ENCODE data around the gene CCDC188. TPM values are rescaled to one million over a fixed set of nuclear protein-coding genes. Genes with fewer than 3 reads are reported as not detected.
"Not testable (repeated sequence)": the region's sequence is repeated elsewhere in the genome, so short reads cannot be mapped to it uniquely, and the experiment has no call there.

The CCDC188 gene
- total RNA-seq, 1 donor from 2014 or later: 0.44 TPM

DNA sequence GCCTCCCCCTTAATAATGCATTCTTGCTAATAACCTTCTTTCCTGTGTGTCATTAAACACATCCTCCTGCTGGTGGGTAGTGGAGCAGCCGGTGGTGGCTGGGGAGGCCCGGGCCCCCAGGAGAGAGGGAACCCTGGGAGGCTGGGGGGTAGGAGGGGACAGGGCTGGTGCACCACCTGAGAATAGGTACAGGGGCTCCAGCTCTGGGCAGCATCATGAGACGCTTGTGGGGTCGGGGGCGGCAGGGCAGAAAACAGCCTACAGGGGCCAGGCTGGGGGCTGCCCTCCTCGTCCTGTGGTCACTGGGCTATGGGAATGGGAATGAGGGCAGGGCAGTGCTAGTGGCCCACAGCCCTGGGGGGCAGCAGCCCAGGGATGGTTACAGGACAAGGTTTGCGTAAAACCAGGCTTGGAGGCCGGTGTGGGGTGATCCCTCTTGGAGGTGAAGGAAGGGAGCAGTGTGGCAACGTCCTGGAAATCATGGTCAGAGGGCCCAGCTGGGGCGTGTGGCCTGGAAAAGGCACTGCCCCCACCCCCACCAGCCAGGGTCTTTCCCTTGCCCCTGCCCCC is 18.5 kb upstream of the CCDC188 start:
- no peak for ATAC-seq

GRCh38 chr22:20167643-20168322 is 16.9 kb upstream of the CCDC188 start:
- no peak for ATAC-seq

DNA sequence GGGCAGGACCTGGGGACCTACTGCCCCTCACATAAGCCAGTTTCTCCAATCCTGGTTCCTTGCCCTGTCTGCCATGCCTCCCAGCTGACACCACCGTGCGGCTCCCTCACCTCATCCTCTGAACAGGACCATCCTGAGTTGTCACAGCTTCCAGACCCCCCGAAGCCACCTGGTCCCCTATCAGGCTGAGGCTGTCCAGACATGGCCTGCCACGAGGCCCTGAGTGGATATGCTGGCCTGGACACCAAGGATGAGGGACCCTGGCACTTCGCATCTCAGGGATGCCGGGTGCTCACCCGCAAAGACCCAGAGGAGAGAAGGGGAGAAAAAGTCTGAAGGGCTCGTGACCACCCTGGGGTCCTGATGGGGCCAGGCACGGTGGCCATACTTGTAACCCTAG is 15.8 kb upstream of the CCDC188 start:
- no peak for ATAC-seq

DNA sequence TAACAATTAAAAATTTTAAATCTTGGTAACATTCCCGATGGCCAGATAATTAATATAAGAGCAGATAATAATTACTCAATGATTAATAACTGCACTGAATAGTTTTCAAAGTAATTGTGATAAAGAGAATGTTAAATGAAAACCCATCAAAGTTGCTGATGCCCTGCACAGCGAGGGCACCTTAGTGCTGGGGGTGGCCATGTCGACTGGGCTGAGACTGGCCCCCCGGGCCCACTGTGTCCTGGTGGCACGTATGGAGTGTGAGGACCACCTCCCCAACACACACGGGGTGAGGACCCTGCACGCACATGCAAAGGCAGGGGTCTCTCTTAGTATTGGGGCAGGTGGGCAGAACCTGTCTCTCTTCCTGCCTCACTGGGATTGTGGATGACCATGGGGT is 15.1 kb upstream of the CCDC188 start:
- no peak for ATAC-seq

DNA sequence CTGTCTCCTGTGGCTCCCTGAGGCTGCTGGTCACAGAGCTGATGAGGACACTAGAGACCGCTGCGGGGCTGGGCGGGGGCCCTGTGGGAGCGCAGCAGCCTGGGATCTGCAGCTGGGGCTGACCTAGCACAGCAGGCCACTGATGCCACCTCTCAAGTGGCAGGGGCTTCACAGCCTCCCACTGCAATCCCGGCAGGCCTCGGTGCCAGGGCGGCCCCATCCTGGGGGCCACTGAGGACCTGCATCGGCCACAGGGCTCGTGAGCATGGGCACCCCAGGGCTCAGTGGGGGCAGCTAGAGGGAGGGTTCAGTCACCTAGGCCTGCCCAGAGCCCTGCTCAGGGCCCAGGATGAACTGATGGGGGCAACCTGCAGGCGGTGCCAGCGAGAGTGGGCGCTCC is 14.6 kb upstream of the CCDC188 start:
- ATAC-seq: peak; percentile 15

DNA sequence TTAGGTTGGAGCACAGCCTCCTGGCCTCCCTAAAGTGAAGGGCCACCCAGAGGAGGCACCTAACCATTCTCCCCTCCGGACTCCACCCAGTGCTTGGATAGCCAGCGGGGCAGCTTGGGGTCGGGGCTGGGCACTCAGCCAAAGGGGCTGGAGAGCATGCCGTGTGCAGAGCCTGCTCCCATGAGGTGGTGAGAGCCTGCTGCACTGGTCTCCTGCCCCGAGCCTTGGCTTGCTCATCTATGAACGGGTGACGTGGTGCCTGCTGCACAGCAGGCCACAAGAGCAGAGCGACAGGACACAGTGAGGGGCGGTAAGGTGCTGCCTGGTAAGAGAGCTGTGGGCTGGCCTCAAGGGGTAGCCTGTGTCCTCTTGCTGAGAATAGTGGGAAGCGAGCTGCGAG is 14.0 kb upstream of the CCDC188 start:
- ATAC-seq: peak; percentile 6

DNA sequence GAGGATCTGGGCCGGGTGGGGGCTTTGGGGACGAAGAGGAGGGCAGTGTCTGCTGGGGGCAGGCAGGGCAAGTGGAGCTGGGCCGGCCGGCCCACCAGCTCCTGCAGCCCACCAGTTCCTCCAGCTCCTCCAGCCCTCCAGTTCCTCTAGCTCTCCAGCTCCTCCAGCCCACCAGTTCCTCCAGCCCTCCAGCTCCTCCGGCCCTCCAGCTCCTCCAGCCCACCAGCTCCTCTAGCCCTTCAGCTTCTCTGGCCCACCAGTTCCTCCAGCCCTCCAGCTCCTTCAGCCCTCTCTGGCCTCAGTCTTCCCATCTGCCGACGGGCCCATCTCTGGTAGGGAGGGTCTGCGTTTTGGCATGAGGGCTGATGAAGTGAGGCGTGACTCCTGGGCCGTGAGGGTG is 9.2 kb upstream of the CCDC188 start:
- ATAC-seq: no peak

- ATAC-seq: not testable (repeated sequence)
Observed at GRCh38 chr22:20159531-20159930, 8.7 kb upstream of the CCDC188 start.

DNA sequence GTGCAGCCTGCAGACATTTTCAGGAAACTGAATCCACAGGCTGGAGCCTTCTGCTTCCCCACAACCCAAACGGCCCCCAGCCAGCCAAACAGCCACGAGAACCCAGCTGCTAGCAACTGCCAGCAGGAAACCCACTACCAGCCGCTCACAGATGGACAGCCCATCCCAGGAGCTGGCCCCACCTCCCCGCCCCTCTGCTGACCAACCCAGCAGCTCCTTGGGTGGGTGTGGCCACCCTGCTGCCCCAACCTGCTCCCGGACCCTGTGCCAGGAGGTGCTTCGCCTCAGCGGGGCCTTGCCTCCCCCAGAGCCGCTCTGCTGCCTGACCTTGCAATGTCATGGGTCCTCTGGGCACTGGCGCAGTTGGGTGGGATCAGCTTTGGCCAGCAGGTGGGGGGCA is 8.2 kb upstream of the CCDC188 start:
- ATAC-seq: no peak

- ATAC-seq: no peak
Observed at GRCh38 chr22:20158391-20159036, 7.7 kb upstream of the CCDC188 start.

- no peak for ATAC-seq
Observed at GRCh38 chr22:20157430-20158183, 6.8 kb upstream of the CCDC188 start.

GRCh38 chr22:20156611-20157429 is 6.0 kb upstream of the CCDC188 start:
- peak; percentile 83 for ATAC-seq

DNA sequence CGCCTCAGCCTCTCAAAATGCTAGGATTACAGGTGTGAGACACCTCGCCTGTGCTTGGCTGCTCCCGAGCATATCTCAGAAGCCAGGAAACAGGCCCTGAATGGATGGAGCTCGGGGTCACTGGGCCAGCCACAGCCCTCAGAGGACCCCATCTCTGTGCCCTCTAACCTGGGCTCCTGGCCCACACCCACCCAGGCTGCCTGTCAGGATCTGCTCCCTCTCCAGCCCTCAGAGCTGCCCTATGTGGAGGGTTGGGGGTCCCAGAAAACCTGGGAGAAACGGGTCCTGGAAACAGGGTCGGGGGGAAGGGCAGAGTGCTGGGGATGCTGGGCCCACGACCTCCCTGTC is 5.2 kb upstream of the CCDC188 start:
- no peak for ATAC-seq

DNA sequence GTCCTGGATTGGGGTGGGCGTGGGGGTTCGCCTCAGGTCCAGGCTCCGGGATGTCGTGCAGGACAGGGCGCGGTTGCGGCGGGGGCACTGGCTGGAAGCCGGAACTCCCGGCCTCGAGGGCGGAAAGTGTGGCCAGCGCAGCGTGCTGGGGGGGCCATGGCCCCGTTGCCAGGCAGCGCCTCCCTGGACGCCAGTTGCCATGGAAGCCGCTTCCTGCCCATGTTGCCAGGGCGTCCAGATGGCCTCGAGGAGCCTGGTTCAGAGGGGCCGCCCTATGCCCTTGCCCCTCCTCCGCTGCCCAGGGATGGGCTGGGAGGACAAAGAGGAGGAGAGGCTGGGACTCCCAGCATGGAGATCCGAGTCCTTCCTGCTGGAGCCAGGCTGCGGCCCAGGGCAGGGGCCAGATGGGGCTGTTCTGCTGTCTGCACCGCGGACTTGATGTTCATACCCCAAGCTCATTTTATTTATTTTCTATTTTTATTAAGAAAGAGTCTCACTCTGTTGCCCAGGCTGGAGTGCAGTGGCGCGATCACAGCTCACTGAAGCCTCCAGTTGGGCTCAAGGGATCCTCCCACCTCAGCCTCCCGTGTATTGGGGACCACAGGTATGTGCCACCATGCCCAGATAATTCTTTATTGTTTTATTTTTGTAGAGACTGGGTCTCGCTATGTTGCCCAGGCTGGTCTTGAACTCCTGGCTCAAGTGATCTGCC is 4.6 kb upstream of the CCDC188 start:
- peak; percentile 16 for ATAC-seq

GRCh38 chr22:20154602-20155187 is 3.8 kb upstream of the CCDC188 start:
- no peak for ATAC-seq

- no peak for ATAC-seq
Observed at GRCh38 chr22:20153945-20154344, 3.1 kb upstream of the CCDC188 start.

DNA sequence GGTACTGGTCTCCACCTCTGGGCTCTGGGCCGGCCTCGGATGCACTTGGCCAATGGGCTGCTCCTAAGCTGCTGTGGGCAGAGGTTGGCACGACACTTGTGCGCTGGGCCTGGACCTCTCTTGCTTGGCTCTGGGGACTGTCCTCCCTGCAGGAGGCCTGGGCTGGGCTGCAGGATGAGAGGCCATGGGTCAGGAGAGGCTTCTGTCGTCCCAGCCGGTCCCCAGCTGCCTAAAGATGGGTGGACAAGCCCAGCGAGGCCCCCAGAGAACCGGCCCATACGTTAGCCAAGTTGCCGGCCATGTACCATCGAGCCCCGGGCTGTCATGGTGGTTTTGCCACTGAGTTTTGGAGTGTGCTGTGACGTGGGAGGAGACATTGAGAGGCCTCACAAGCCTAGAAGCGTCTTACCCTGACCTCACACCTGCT is 1.6 kb upstream of the CCDC188 start:
- no peak for ATAC-seq

DNA sequence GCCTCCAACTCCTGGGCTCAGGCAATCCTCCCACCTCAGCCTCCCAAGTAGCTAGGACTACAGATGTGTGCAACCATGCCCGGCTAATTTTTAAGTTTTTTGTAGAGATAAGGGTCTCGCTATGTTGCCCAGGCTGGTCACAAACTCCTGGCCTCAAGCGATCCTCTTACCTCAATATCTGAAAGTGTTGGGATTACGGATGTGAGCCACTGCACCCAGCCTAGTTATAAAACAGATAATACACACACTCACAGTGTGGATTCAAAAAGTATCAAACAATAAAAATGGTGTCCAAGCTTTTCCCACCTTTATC is 377 bp upstream of the CCDC188 start:
- no peak for ATAC-seq

GRCh38 chr22:20149257-20150250 is 1.3 kb downstream of the CCDC188 start:
- no peak for ATAC-seq

GRCh38 chr22:20148414-20148813 is 2.4 kb downstream of the CCDC188 start:
- ATAC-seq: no peak

Data from esophagus mucosa (tissue), 1 donor.